GM12872 (cell line): ENCODE measurements around the gene OR5D16.

ENCODE experiments used
- TF ChIP-seq, protein P1 (sequence below): IDR thresholded peaks from 3 replicates; pipeline ENCODE4 v1.5.1; 2011; ENCODE audit warnings: low read depth, mild to moderate bottlenecking, low read length, moderate library complexity; ENCODE audit not compliant: insufficient read depth

Gene OR5D16

DNA sequence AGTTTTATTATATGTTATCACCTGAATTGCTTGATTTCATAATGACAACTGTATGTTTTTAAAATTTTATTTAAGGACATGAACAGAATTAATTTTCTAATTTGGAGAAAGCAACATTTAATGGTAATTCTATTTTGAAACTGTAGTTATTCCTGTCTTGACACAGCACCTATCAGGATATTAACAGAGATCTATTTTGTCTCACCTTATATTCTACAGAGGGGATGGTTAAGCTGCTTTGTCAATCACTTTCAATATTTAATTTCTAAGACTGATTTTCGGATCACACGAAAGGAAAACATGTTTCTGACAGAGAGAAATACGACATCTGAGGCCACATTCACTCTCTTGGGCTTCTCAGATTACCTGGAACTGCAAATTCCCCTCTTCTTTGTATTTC lies at the start of gene OR5D16:
Gene OR5D16, plus strand, starts transcription at position 301 of the 400 bp plus-strand sequence. Its CDS starts 0 bp downstream, at position 301.
- TF ChIP-seq, protein P1, sequence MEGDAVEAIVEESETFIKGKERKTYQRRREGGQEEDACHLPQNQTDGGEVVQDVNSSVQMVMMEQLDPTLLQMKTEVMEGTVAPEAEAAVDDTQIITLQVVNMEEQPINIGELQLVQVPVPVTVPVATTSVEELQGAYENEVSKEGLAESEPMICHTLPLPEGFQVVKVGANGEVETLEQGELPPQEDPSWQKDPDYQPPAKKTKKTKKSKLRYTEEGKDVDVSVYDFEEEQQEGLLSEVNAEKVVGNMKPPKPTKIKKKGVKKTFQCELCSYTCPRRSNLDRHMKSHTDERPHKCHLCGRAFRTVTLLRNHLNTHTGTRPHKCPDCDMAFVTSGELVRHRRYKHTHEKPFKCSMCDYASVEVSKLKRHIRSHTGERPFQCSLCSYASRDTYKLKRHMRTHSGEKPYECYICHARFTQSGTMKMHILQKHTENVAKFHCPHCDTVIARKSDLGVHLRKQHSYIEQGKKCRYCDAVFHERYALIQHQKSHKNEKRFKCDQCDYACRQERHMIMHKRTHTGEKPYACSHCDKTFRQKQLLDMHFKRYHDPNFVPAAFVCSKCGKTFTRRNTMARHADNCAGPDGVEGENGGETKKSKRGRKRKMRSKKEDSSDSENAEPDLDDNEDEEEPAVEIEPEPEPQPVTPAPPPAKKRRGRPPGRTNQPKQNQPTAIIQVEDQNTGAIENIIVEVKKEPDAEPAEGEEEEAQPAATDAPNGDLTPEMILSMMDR = no peak

DNA sequence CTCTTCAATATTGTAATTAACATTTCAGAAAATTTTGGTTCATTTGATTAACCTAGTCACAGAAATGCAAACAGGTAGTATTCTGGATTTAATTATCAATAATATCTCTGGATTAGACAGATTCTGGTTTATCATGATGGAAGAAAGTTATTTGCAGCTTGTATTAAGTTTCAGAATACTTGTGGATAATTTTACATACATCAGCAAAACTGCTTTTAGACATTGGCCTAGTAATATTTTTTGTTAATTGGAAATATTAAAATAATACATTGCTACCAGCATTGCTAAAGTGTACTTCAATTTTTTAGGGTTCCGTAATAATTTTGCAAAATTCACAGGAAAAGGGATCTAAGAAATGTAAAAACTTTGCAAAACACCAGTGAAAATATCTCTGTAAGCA lies 46.9 kb upstream of the OR5D16 start:
- TF ChIP-seq, protein P1 = no peak

DNA sequence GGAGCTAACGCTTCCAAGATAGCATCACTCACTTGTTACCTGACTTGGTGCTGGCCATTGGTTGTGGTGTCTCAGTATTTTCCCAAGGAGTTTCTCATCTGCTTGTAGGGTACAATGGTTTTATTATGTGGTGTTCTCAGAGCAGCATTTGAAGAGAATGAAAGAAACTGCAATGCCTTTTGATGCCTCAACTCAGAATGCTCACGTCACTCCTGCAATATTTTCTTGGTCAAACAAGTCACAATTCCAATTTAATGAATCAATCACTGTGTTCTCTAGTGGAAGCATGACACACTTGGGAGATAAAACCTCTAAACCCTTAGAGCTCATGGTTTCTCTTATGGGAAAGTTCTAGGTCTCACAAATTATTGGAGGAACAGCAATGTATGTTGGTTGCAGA lies 45.2 kb upstream of the OR5D16 start:
- TF ChIP-seq, protein P1 = no peak

DNA sequence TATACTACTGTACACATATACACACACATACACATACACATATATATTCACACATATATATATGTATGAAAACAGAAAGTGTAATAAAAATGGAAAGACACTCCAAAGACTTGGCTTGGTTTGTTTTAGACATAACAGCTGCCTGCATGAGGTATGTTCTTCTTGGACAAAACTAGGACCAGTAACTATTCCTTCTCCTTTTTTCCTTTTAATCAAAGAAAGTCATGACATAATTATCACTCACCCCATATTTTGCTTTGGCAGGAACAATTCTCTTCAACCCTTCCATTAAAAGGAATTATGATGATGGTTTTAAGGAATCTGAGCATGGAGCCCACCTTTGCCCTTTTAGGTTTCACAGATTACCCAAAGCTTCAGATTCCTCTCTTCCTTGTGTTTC lies 43.3 kb upstream of the OR5D16 start, which contains the start of gene OR5D14:
Gene OR5D14, plus strand, starts transcription at position 301 of the 400 bp plus-strand sequence. Its CDS starts 0 bp downstream, at position 301.
- TF ChIP-seq, protein P1 = no peak

DNA sequence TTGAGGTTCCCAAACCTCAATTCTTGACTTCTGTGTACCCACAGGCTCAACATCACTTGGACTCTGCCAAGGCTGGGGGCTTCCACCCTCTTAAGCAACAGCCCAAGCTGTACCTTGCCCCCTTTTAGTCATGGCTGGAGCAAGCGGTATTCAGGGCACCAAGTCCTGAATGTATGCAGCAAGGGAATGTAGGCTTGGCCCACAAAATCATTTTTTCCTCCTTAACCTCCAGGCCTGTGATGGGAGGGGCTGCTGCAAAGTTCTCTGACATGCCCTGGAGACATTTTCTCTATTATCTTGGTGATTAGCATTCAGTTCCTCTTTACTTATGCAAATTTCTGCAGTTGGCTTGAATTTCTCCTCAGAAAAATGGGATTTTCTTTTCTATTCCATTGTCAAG lies 32.3 kb upstream of the OR5D16 start:
- TF ChIP-seq, protein P1 = no peak

DNA sequence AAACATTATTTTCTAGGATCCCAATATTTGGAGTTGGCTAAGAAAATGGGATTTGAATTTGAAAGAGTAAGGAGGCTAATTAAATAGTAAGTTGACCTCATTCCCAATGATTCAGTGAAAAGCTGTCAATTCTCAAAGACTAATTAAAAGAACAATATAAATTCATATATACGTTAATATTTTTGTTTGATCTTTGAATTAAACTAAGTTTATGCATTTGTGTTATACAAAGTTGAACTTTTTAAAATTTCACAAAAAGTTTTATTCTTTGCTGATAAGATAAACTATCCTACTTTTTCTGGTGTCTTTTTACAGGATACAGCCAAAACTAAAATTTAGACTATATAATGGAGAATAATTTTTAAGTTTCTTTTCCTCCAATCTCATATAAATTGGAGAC lies 27.5 kb upstream of the OR5D16 start, which contains the start of gene OR5L1:
Gene OR5L1, plus strand, starts transcription at position 301 of the 400 bp plus-strand sequence. CDS start 100 bp downstream, outside the sequence.
- TF ChIP-seq, protein P1 = no peak

DNA sequence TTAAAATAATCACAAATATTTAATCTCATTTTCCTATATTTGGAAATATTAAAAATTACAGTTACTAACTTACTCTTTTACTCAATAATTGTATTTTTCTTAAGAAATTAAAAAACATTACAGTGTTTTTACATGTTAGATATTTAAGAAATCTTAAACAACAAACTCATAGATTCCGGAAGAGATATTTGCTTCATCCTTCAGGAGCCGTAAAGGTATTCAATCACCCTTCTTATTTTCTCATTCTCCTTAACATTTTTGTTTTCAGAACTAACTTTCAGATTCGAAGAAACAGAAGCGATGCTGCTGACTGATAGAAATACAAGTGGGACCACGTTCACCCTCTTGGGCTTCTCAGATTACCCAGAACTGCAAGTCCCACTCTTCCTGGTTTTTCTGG lies 19.2 kb upstream of the OR5D16 start, which contains the start of gene OR5D18:
Gene OR5D18, plus strand, starts transcription at position 301 of the 400 bp plus-strand sequence. Its CDS starts 0 bp downstream, at position 301.
- TF ChIP-seq, protein P1 = no peak
